HepG2 (cell line): ENCODE measurements around the gene SPTBN5. TPM values are rescaled to one million over a fixed set of nuclear protein-coding genes. Genes with fewer than 3 reads are reported as not detected.

Source experiments
- ATAC-seq: fragments of 200-7000 bp; cut with Tn5 transposase; 3 replicates; pipeline ENCODE4 v1.9.1; 2020; ENCODE audit warnings: mild to moderate bottlenecking, moderate library complexity
- BruUV-seq: library from RNA; stranded (reverse); fragments of 400-500 nt; replicated peaks from 2 replicates; lab custom pipeline; 2021; lab: Mats Ljungman, UMichigan
- CTCF ChIA-PET: fragments of 300-600 bp; formaldehyde crosslinking; extraction: SDS; loops from one replicate; lab custom pipeline; 2021; ENCODE audit warnings: low total read pairs, inconsistent platforms, low intra/inter-chr PET ratio; lab: Yijun Ruan, JAX
- POLR2A ChIA-PET: fragments of 350-600 bp; sonication (Branson Sonifier 250); formaldehyde crosslinking; loops from one replicate; lab custom pipeline; 2020; ENCODE audit warnings: antibody characterized with exemption, inconsistent platforms; lab: Yijun Ruan, JAX
- DNase-seq: peaks from one replicate; pipeline ENCODE4 v3.0.0-alpha.2; 2015; ENCODE audit warnings: low spot score
- FAIRE-seq: peaks from 3 replicates; lab custom pipeline; 2011; peaks lifted over from hg19 to GRCh38; lab: Jason Lieb, UNC
- H2AFZ ChIP-seq: one replicate; pipeline ENCODE4 v1.6.1; 2011; ENCODE audit warnings: low read length, inconsistent platforms
- H3K27ac ChIP-seq: fragments of 300-600 bp; 3 replicates; pipeline ENCODE4 v1.8.0; 2011; ENCODE audit warnings: mixed run types, mild to moderate bottlenecking, mixed read lengths, low read length, inconsistent platforms; ENCODE audit not compliant: insufficient read depth; ENCODE audit errors: extremely low read length
- H3K27me3 ChIP-seq, 2 experiments: fragments of 200-600 bp in 1 of 2; 2 replicates in 1 of 2; 3 replicates in 1 of 2; pipeline versions ENCODE4 v1.6.0 to v1.8.0; 2011; ENCODE audit warnings: low read length in 2 of 2, mild to moderate bottlenecking in 2 of 2, moderate library complexity in 2 of 2, inconsistent platforms in 1 of 2; ENCODE audit not compliant: insufficient read depth in 2 of 2, control insufficient read depth in 1 of 2
- H3K36me3 ChIP-seq, 2 experiments: fragments of 200-600 bp in 1 of 2; replicated peaks in 1 of 2; 2 replicates in 1 of 2; 3 replicates in 1 of 2; pipeline versions ENCODE4 v1.5.1 to v1.8.0; 2011; ENCODE audit warnings: low read length in 2 of 2, inconsistent platforms in 1 of 2; ENCODE audit not compliant: insufficient read depth in 2 of 2, control insufficient read depth in 1 of 2
- H3K4me1 ChIP-seq: 2 replicates; pipeline ENCODE4 v1.5.1; 2012; ENCODE audit warnings: low read length, inconsistent platforms; ENCODE audit not compliant: insufficient read depth
- H3K4me2 ChIP-seq: 2 replicates; pipeline ENCODE4 v1.6.0; 2011; ENCODE audit warnings: low read depth, low read length, inconsistent platforms
- H3K4me3 ChIP-seq, 3 experiments: fragments of 200-600 bp in 1 of 3; sonication (generic), shearing (Covaris generic) in 1 of 3; replicated peaks in 1 of 3; 2 replicates each; pipeline ENCODE4 v1.5.1; 2011 to 2016; ENCODE audit warnings: low read length in 3 of 3, inconsistent platforms in 2 of 3, low read depth in 2 of 3, mild to moderate bottlenecking in 2 of 3, control low read depth in 1 of 3, mixed read lengths in 1 of 3; ENCODE audit not compliant: insufficient read depth in 1 of 3
- H3K79me2 ChIP-seq: one replicate; pipeline ENCODE4 v1.6.1; 2011; ENCODE audit warnings: low read length, inconsistent platforms; ENCODE audit not compliant: insufficient read depth
- H3K9ac ChIP-seq: 2 replicates; pipeline ENCODE4 v1.6.0; 2011; ENCODE audit warnings: mild to moderate bottlenecking, low read depth, low read length, inconsistent platforms; ENCODE audit not compliant: insufficient read depth
- H3K9me3 ChIP-seq: 2 replicates; pipeline ENCODE4 v1.5.1; 2012; ENCODE audit warnings: mild to moderate bottlenecking, low read length
- H4K20me1 ChIP-seq: 2 replicates; pipeline ENCODE4 v1.6.0; 2011; ENCODE audit warnings: inconsistent platforms, mild to moderate bottlenecking, low read length, moderate library complexity; ENCODE audit not compliant: insufficient read depth
- AGO1 ChIP-seq: fragments of 200-400 bp; formaldehyde crosslinking; IDR thresholded peaks from 2 replicates; pipeline ENCODE4 v1.6.1; 2017; ENCODE audit warnings: mild to moderate bottlenecking, low read depth, low read length, moderate library complexity; ENCODE audit not compliant: poor library complexity, severe bottlenecking
- ARNTL ChIP-seq: sonication (generic); formaldehyde crosslinking; IDR thresholded peaks from 2 replicates; pipeline ENCODE4 v1.4.0; 2020; ENCODE audit warnings: mild to moderate bottlenecking, missing genetic modification reagents
- CEBPG ChIP-seq: IDR thresholded peaks from 2 replicates; pipeline ENCODE4 v1.6.1; 2016
- LBX2 ChIP-seq: sonication (generic); formaldehyde crosslinking; IDR thresholded peaks from 2 replicates; pipeline ENCODE4 v1.5.0; 2020; ENCODE audit warnings: missing genetic modification reagents, mild to moderate bottlenecking, borderline replicate concordance
- MIXL1 ChIP-seq: IDR thresholded peaks from 2 replicates; pipeline ENCODE4 v1.6.1; 2016
- RBAK ChIP-seq: sonication (generic); formaldehyde crosslinking; IDR thresholded peaks from 2 replicates; pipeline ENCODE4 v1.5.1; 2020; ENCODE audit warnings: mild to moderate bottlenecking, missing genetic modification reagents
- TBX2 ChIP-seq: sonication (generic); formaldehyde crosslinking; IDR thresholded peaks from 2 replicates; pipeline ENCODE4 v1.5.0; 2020; ENCODE audit warnings: missing genetic modification reagents, mild to moderate bottlenecking, borderline replicate concordance
- TERF1 ChIP-seq: sonication (generic); formaldehyde crosslinking; IDR thresholded peaks from 2 replicates; pipeline ENCODE4 v1.8.0; 2022; ENCODE audit warnings: mild to moderate bottlenecking, missing genetic modification reagents, moderate library complexity
- ZBTB33 ChIP-seq: sonication (generic); formaldehyde crosslinking; IDR thresholded peaks from 2 replicates; pipeline ENCODE4 v1.4.0; 2020; ENCODE audit warnings: missing genetic modification reagents
- WGBS: methylation state at CpG from one replicate; pipeline ENCODE4 v1.1.6; 2017; ENCODE audit warnings: low lambda C conversion rate; 5-methylcytosine and 5-hydroxymethylcytosine counted together
- in situ Hi-C: cut with HindIII; loops from 2 replicates; pipeline ENCODE4 v1.10.0; 2017; ENCODE audit warnings: low pct_unique_long_range_greater_than_20kb; ENCODE audit not compliant: extremely low pct_ligation_motif_present
- intact Hi-C: fragments of 100-400 bp; cut with micrococcal nuclease; formaldehyde crosslinking; loops from one replicate; pipeline ENCODE4 v1.10.0; 2022; ENCODE audit not compliant: unreplicated experiment
- polyA plus RNA-seq, 8 experiments: library from polyadenylated mRNA; depleted of rRNA in 3 of 8; stranded (reverse) in 7 of 8; unstranded in 1 of 8; fragments of >200 nt; fragmentation: Illumina TruSeq in 4 of 8; extraction: Trizol in 4 of 8; gene quantifications; 2 replicates each; pipeline versions ENCODE4 v1.2.1 to v1.2.3, GENCODE V29; 2011 to 2016; ENCODE audit warnings: low read depth in 4 of 8, missing spikeins in 1 of 8, mixed read lengths in 1 of 8; ENCODE audit not compliant: insufficient read depth in 1 of 8
- total RNA-seq, 5 experiments: library from RNA; depleted of rRNA; stranded (reverse); fragments of >200 nt; fragmentation: Illumina TruSeq; extraction: Trizol; gene quantifications; 2 replicates each; pipeline ENCODE4 v1.2.3, GENCODE V29; 2016; ENCODE audit warnings: low read depth in 1 of 5
- TF ChIP-seq, protein P1 (sequence below): sonication (generic); formaldehyde crosslinking; IDR thresholded peaks from 2 replicates; pipeline ENCODE4 v1.5.0; 2020; ENCODE audit warnings: mild to moderate bottlenecking, missing genetic modification reagents, borderline replicate concordance

The SPTBN5 gene
- total and polyA plus RNA-seq, 2 of the 13 experiments (the other 11 are each of a cell fraction or from before 2014, with no cell fraction given), result 0.01 to 0.07 TPM

DNA sequence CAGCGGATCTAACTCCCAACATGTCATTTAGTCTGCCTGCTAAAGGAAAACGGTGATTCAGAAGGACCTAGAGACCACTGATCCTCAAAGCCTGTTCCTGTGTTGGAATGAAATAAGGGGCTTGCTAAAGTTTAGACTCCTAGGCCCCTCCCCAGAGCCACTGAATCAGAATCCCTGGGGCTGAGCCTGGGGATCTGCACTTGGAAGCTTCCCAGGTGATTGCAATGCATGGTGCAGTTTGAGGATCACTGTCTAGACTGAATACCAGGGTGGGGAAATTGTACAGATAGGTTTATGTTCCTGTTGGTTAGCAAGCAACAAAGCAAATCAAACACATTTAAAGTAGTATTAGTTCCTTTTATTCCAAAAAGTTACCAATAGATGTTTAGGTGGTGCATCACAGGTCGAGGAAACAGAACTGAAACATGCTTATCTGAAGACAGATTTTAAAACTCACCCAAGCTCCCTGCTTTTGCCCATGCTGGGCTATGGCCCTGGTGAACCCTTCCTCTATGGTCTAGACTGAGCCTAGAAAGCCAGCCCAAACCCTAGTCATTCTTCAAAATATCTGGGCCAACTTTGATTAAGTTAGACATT, 29.6 kb upstream of the SPTBN5 start (continued):
- TF ChIP-seq, protein P1, sequence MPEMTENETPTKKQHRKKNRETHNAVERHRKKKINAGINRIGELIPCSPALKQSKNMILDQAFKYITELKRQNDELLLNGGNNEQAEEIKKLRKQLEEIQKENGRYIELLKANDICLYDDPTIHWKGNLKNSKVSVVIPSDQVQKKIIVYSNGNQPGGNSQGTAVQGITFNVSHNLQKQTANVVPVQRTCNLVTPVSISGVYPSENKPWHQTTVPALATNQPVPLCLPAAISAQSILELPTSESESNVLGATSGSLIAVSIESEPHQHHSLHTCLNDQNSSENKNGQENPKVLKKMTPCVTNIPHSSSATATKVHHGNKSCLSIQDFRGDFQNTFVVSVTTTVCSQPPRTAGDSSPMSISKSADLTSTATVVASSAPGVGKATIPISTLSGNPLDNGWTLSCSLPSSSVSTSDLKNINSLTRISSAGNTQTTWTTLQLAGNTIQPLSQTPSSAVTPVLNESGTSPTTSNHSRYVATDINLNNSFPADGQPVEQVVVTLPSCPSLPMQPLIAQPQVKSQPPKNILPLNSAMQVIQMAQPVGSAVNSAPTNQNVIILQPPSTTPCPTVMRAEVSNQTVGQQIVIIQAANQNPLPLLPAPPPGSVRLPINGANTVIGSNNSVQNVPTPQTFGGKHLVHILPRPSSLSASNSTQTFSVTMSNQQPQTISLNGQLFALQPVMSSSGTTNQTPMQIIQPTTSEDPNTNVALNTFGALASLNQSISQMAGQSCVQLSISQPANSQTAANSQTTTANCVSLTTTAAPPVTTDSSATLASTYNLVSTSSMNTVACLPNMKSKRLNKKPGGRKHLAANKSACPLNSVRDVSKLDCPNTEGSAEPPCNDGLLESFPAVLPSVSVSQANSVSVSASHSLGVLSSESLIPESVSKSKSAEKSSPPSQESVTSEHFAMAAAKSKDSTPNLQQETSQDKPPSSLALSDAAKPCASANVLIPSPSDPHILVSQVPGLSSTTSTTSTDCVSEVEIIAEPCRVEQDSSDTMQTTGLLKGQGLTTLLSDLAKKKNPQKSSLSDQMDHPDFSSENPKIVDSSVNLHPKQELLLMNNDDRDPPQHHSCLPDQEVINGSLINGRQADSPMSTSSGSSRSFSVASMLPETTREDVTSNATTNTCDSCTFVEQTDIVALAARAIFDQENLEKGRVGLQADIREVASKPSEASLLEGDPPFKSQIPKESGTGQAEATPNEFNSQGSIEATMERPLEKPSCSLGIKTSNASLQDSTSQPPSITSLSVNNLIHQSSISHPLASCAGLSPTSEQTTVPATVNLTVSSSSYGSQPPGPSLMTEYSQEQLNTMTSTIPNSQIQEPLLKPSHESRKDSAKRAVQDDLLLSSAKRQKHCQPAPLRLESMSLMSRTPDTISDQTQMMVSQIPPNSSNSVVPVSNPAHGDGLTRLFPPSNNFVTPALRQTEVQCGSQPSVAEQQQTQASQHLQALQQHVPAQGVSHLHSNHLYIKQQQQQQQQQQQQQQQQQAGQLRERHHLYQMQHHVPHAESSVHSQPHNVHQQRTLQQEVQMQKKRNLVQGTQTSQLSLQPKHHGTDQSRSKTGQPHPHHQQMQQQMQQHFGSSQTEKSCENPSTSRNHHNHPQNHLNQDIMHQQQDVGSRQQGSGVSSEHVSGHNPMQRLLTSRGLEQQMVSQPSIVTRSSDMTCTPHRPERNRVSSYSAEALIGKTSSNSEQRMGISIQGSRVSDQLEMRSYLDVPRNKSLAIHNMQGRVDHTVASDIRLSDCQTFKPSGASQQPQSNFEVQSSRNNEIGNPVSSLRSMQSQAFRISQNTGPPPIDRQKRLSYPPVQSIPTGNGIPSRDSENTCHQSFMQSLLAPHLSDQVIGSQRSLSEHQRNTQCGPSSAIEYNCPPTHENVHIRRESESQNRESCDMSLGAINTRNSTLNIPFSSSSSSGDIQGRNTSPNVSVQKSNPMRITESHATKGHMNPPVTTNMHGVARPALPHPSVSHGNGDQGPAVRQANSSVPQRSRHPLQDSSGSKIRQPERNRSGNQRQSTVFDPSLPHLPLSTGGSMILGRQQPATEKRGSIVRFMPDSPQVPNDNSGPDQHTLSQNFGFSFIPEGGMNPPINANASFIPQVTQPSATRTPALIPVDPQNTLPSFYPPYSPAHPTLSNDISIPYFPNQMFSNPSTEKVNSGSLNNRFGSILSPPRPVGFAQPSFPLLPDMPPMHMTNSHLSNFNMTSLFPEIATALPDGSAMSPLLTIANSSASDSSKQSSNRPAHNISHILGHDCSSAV, result no peak
- no peak for TF ChIP-seq RBAK (CRISPR knock-in tag)

DNA sequence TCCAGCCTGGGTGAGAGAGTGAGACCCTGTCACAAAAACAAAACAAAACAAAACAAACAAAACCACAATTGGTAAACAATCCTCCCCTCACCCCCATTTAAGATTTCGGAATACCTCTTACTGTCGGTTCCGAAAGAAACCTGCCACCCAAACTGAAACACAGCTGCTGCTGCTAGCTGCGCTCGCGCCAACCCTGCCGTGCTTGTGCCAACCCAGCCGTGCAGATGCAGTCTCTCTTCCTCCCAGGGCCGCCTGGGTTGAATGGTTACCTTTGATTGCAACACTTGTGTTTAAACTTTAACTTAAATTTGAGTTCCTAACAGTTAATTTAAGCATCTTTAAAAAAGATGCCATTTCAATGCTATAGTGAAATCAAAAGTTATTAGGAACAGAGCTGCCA, 28.5 kb upstream of the SPTBN5 start:
- Histone ChIP-seq H3K9me3 (no peaks in the 10 kb centered on the region), H3K9ac (no peak overlapping the region), H4K20me1 (no peaks in the 10 kb centered on the region), H3K79me2 (no peaks in the 10 kb centered on the region), H3K27ac (no peak overlapping the region), H3K36me3 (peaks cover 0 to 6% of the 10 kb centered on the region in 2 experiments; a peak in 1 of 5 replicates), H3K4me2 (no peak overlapping the region), H2AFZ (no peak overlapping the region), H3K4me1 (peaks cover 56% of the 10 kb centered on the region), H3K27me3 (no peaks in the 10 kb centered on the region), H3K4me3 (no peak overlapping the region)
- DNase-seq, result no peak
- no peak for ATAC-seq
- ChIA-PET POLR2A (no interaction called here), CTCF (no interaction called here)
- WGBS, result 71% methylated on average over 9 of the region's 9 CpGs
- no peak for FAIRE-seq
- BruUV-seq, result no TSS peak
- intact Hi-C loops (no loop called here), in situ Hi-C loops (no loop called here)
- no peak for TF ChIP-seq ARNTL (CRISPR knock-in tag)
- TF ChIP-seq TBX2 (CRISPR knock-in tag), result no peak
- no peak for TF ChIP-seq TERF1 (CRISPR knock-in tag)
- no peak for TF ChIP-seq LBX2
- TF ChIP-seq CEBPG, result peak; percentile 42; the same call in 1 of the 2 replicates
- peak; percentile 87 for TF ChIP-seq ZBTB33 (CRISPR knock-in tag)
- TF ChIP-seq AGO1, result no peak
- TF ChIP-seq MIXL1 (CRISPR knock-in tag), result no peak
